Astrocyte (in vitro differentiated cells and primary cell): ENCODE results near the gene CACNA1C. TPM values are rescaled to one million over a fixed set of nuclear protein-coding genes. Genes with fewer than 3 reads are reported as not detected.

Experiments used
- DNase-seq: peaks from one replicate; pipeline ENCODE4 v3.0.0-alpha.2; 2010; ENCODE audit warnings: low read depth
- FAIRE-seq: peaks from 2 replicates; lab custom pipeline; 2011; peaks lifted over from hg19 to GRCh38; lab: Jason Lieb, UNC
- H2AFZ ChIP-seq: 2 replicates; pipeline ENCODE4 v1.6.0; 2012; ENCODE audit warnings: low read depth, low read length, inconsistent platforms
- H3K27ac ChIP-seq: 2 replicates; pipeline ENCODE4 v1.5.1; 2011; ENCODE audit warnings: low read depth, low read length, inconsistent platforms
- H3K27me3 ChIP-seq: 2 replicates; pipeline ENCODE4 v1.6.0; 2011; ENCODE audit warnings: low read length, inconsistent platforms; ENCODE audit not compliant: insufficient read depth
- H3K36me3 ChIP-seq: 2 replicates; pipeline ENCODE4 v1.5.1; 2011; ENCODE audit warnings: low read length, inconsistent platforms; ENCODE audit not compliant: insufficient read depth
- H3K4me1 ChIP-seq: 2 replicates; pipeline ENCODE4 v1.5.1; 2011; ENCODE audit warnings: low read length, inconsistent platforms; ENCODE audit not compliant: insufficient read depth
- H3K4me2 ChIP-seq: 2 replicates; pipeline ENCODE4 v1.6.0; 2012; ENCODE audit warnings: low read length, inconsistent platforms
- H3K4me3 ChIP-seq: 2 replicates; pipeline ENCODE4 v1.5.1; 2011; ENCODE audit warnings: low read depth, mild to moderate bottlenecking, low read length, inconsistent platforms; ENCODE audit not compliant: insufficient read depth
- H3K79me2 ChIP-seq: 2 replicates; pipeline ENCODE4 v1.6.0; 2012; ENCODE audit warnings: mild to moderate bottlenecking, low read length, inconsistent platforms; ENCODE audit not compliant: insufficient read depth
- H3K9ac ChIP-seq: 2 replicates; pipeline ENCODE4 v1.6.0; 2012; ENCODE audit warnings: mild to moderate bottlenecking, low read length, inconsistent platforms
- H3K9me3 ChIP-seq: 2 replicates; pipeline ENCODE4 v1.5.1; 2012; ENCODE audit warnings: low read depth, mild to moderate bottlenecking, low read length, inconsistent platforms; ENCODE audit not compliant: insufficient read depth
- H4K20me1 ChIP-seq: 2 replicates; pipeline ENCODE4 v1.6.0; 2012; ENCODE audit warnings: low read length, inconsistent platforms; ENCODE audit not compliant: insufficient read depth
- H3K27ac Mint-ChIP-seq: one replicate; pipeline ENCODE4 v1.8.0; 2021; ENCODE audit warnings: mild to moderate bottlenecking, mixed read lengths; ENCODE audit not compliant: unreplicated experiment
- H3K27me3 Mint-ChIP-seq: one replicate; pipeline ENCODE4 v1.8.0; 2021; ENCODE audit warnings: low read depth, mixed read lengths; ENCODE audit not compliant: unreplicated experiment
- H3K36me3 Mint-ChIP-seq: one replicate; pipeline ENCODE4 v1.8.0; 2021; ENCODE audit warnings: low read depth, mixed read lengths; ENCODE audit not compliant: unreplicated experiment
- H3K4me1 Mint-ChIP-seq: one replicate; pipeline ENCODE4 v1.8.0; 2021; ENCODE audit warnings: low read depth, mixed read lengths; ENCODE audit not compliant: unreplicated experiment
- H3K4me3 Mint-ChIP-seq: one replicate; pipeline ENCODE4 v1.8.0; 2021; ENCODE audit warnings: mild to moderate bottlenecking, moderate library complexity, mixed read lengths; ENCODE audit not compliant: unreplicated experiment
- H3K9me3 Mint-ChIP-seq: one replicate; pipeline ENCODE4 v1.8.0; 2021; ENCODE audit warnings: mild to moderate bottlenecking, mixed read lengths; ENCODE audit not compliant: unreplicated experiment
- EZH2 ChIP-seq: IDR thresholded peaks from 2 replicates; pipeline ENCODE4 v1.6.1; 2012; ENCODE audit warnings: mild to moderate bottlenecking, low read length, inconsistent platforms; ENCODE audit not compliant: insufficient read depth
- total RNA-seq: library from RNA; stranded (reverse); gene quantifications from 2 replicates; pipeline ENCODE4 v1.2.1, GENCODE V29; 2021
- TF ChIP-seq, protein P1 (sequence below): IDR thresholded peaks from 2 replicates; pipeline ENCODE4 v1.5.1; 2011; ENCODE audit warnings: low read depth, mild to moderate bottlenecking, inconsistent platforms, low read length, moderate library complexity; ENCODE audit not compliant: insufficient read depth

CACNA1C gene
- total RNA-seq, 1 donor from 2014 or later = 2.1 TPM

DNA sequence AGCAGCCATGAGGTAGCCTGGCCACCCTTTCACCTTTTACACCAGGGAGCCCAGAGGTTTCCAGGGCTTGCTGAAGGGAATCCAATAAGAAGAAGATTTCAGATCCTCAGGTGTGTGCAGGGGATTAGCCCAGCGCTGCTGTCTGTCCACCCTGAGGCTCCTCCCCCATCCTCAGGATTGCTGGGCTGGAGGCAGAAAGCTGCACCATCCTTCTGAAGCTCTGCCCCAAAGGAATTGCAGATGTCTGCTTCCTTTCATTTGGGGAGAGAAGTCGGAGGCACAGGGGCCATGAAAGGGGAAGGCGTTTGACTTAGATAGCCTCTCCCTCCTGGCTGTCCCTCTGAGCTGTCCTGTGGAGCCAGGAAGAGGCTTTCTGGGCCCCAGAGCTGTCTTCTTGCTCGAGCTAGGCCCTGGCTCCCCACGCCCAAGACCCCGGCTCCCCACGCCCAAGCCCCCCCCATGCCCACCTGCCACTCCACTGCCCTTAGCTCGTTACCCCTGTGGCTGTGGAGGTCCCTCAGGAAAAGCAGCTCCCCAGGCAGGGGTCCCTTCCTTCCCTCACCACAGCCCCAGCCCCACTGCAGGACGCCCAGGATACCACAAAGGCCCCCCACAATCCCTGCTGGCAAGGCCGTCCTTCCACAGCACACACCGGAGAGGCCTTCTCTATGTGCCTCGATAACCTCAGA, 359.0 kb downstream of the CACNA1C start:
- FAIRE-seq (no peak), DNase-seq (no peak)
- peaks cover 4% of the 10 kb centered on the region for H3K4me1 ChIP-seq
- H3K4me3 ChIP-seq = no peak overlapping the region
- H3K4me1 Mint-ChIP-seq = no peaks in the 10 kb centered on the region
- H3K9me3 ChIP-seq = no peaks in the 10 kb centered on the region
- no peaks in the 10 kb centered on the region for H3K9me3 Mint-ChIP-seq
- H3K27ac Mint-ChIP-seq = no peak overlapping the region
- H3K4me3 Mint-ChIP-seq = no peak overlapping the region
- no peaks in the 10 kb centered on the region for H3K36me3 ChIP-seq
- no peaks in the 10 kb centered on the region for H3K79me2 ChIP-seq
- no peak overlapping the region for H3K9ac ChIP-seq
- peaks cover 3% of the 10 kb centered on the region for H4K20me1 ChIP-seq
- TF ChIP-seq EZH2 = no peak
- TF ChIP-seq, protein P1, sequence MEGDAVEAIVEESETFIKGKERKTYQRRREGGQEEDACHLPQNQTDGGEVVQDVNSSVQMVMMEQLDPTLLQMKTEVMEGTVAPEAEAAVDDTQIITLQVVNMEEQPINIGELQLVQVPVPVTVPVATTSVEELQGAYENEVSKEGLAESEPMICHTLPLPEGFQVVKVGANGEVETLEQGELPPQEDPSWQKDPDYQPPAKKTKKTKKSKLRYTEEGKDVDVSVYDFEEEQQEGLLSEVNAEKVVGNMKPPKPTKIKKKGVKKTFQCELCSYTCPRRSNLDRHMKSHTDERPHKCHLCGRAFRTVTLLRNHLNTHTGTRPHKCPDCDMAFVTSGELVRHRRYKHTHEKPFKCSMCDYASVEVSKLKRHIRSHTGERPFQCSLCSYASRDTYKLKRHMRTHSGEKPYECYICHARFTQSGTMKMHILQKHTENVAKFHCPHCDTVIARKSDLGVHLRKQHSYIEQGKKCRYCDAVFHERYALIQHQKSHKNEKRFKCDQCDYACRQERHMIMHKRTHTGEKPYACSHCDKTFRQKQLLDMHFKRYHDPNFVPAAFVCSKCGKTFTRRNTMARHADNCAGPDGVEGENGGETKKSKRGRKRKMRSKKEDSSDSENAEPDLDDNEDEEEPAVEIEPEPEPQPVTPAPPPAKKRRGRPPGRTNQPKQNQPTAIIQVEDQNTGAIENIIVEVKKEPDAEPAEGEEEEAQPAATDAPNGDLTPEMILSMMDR = no peak
- H3K36me3 Mint-ChIP-seq = no peaks in the 10 kb centered on the region
- peaks cover 9% of the 10 kb centered on the region for H3K27me3 ChIP-seq
- H3K27ac ChIP-seq = no peak overlapping the region
- H3K4me2 ChIP-seq = no peak overlapping the region
- H2AFZ ChIP-seq = no peak overlapping the region
- peaks cover 50% of the 10 kb centered on the region for H3K27me3 Mint-ChIP-seq

DNA sequence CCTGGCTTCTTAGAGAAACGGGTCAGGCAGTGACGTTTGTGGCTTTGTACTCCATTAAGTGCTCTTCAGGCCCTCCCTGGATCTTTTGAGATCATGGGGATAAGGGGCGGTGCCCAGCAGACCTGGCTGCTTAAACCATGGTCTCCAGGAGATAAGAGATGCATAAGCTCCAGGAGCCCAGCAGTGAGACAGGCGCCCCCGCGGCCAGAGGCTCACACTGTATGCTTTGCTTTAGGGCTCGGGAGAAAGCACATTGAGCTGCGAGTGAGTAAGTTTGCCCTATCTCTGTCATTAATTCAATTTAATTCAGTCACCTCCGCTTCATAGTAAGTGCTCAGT, 359.5 kb downstream of the CACNA1C start:
- H3K4me1 ChIP-seq = peaks cover 4% of the 10 kb centered on the region
- H3K9ac ChIP-seq = no peak overlapping the region
- no peak overlapping the region for H3K4me3 ChIP-seq
- H3K79me2 ChIP-seq = no peaks in the 10 kb centered on the region
- H2AFZ ChIP-seq = no peak overlapping the region
- H3K4me2 ChIP-seq = no peak overlapping the region
- H3K4me1 Mint-ChIP-seq = no peaks in the 10 kb centered on the region
- FAIRE-seq (no peak), DNase-seq (no peak)
- no peak overlapping the region for H3K27ac ChIP-seq
- H3K36me3 ChIP-seq = no peaks in the 10 kb centered on the region
- no peak overlapping the region for H3K4me3 Mint-ChIP-seq
- no peaks in the 10 kb centered on the region for H3K9me3 ChIP-seq
- peaks cover 3% of the 10 kb centered on the region for H4K20me1 ChIP-seq
- H3K27me3 Mint-ChIP-seq = peaks cover 55% of the 10 kb centered on the region
- peaks cover 9% of the 10 kb centered on the region for H3K27me3 ChIP-seq
- no peak for TF ChIP-seq EZH2
- no peaks in the 10 kb centered on the region for H3K36me3 Mint-ChIP-seq
- no peaks in the 10 kb centered on the region for H3K9me3 Mint-ChIP-seq
- no peak overlapping the region for H3K27ac Mint-ChIP-seq

DNA sequence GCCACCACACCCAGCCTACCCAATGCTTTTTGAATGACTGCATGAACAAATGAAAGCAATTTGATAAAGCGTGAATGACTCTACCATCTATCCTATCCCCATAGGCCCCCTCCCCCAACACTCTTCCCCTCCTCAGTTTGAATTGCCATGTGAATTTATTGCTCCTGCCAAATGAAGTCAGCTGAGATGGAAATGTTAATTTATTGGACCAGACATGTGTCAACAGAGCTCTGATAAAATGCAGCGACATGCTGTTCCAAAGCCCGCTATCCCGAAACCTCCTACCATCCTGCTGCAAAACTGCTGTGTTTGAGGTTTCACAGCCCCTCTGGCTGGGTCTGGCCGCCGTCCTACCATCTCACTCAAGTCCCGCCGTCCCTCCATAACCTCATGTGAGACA, 360.5 kb downstream of the CACNA1C start:
- Histone ChIP-seq H3K36me3 (no peaks in the 10 kb centered on the region), H3K9ac (no peak overlapping the region), H3K27me3 (peaks cover 7% of the 10 kb centered on the region), H4K20me1 (peaks cover 3% of the 10 kb centered on the region), H2AFZ (no peak overlapping the region), H3K4me1 (peaks cover 4% of the 10 kb centered on the region), H3K4me2 (no peak overlapping the region), H3K9me3 (no peaks in the 10 kb centered on the region), H3K27ac (no peak overlapping the region), H3K4me3 (no peak overlapping the region), H3K79me2 (no peaks in the 10 kb centered on the region)
- H3K27ac Mint-ChIP-seq = no peak overlapping the region
- FAIRE-seq (no peak), DNase-seq (no peak)
- H3K4me3 Mint-ChIP-seq = no peak overlapping the region
- no peaks in the 10 kb centered on the region for H3K36me3 Mint-ChIP-seq
- TF ChIP-seq, protein P1 = no peak
- no peak for TF ChIP-seq EZH2
- H3K9me3 Mint-ChIP-seq = no peaks in the 10 kb centered on the region
- H3K4me1 Mint-ChIP-seq = no peaks in the 10 kb centered on the region
- H3K27me3 Mint-ChIP-seq = peaks cover 58% of the 10 kb centered on the region
